Ammon's horn (tissue), 1 donor: ENCODE results near the gene AAK1.
A peak's percentile ranks its signal among the peaks of the same experiment; 100 is the strongest.

Experiments used
- DNase-seq: peaks from one replicate; pipeline ENCODE4 v3.0.0-alpha.2; 2016; ENCODE audit warnings: low spot score

The AAK1 gene

GRCh38 chr2:69489793-69490192 is 153.7 kb downstream of the AAK1 start:
- DNase-seq, result no peak

GRCh38 chr2:69483696-69484095 is 159.8 kb downstream of the AAK1 start:
- DNase-seq, result no peak

GRCh38 chr2:69483024-69483423 is 160.5 kb downstream of the AAK1 start:
- no peak for DNase-seq

- DNase-seq, result no peak
Observed at GRCh38 chr2:69482471-69482870, 161.1 kb downstream of the AAK1 start.

- no peak for DNase-seq
Observed at GRCh38 chr2:69481421-69481820, 162.1 kb downstream of the AAK1 start.

- DNase-seq, result no peak
Observed at GRCh38 chr2:69477627-69478026, 165.9 kb downstream of the AAK1 start.

- DNase-seq, result no peak
Observed at GRCh38 chr2:69474688-69475087, 168.9 kb downstream of the AAK1 start.

- no peak for DNase-seq
Observed at GRCh38 chr2:69471793-69472192, 171.7 kb downstream of the AAK1 start.

GRCh38 chr2:69470911-69471310 is 172.6 kb downstream of the AAK1 start:
- no peak for DNase-seq

GRCh38 chr2:69469784-69470183 is 173.8 kb downstream of the AAK1 start:
- no peak for DNase-seq

- no peak for DNase-seq
Observed at GRCh38 chr2:69469375-69469774, 174.2 kb downstream of the AAK1 start.

- no peak for DNase-seq
Observed at GRCh38 chr2:69466728-69467127, 176.8 kb downstream of the AAK1 start.

- DNase-seq, result no peak
Observed at GRCh38 chr2:69465513-69466456, 177.8 kb downstream of the AAK1 start.

GRCh38 chr2:69464575-69464974 is 179.0 kb downstream of the AAK1 start:
- DNase-seq, result peak; percentile 48

- no peak for DNase-seq
Observed at GRCh38 chr2:69462780-69463179, 180.8 kb downstream of the AAK1 start.

GRCh38 chr2:69461404-69461803 is 182.1 kb downstream of the AAK1 start:
- DNase-seq, result no peak

- no peak for DNase-seq
Observed at GRCh38 chr2:69459936-69460335, 183.6 kb downstream of the AAK1 start.

GRCh38 chr2:69456950-69457445 is 186.5 kb downstream of the AAK1 start:
- DNase-seq, result no peak

- no peak for DNase-seq
Observed at GRCh38 chr2:69456154-69456553, 187.4 kb downstream of the AAK1 start.

- no peak for DNase-seq
Observed at GRCh38 chr2:69454976-69455375, 188.6 kb downstream of the AAK1 start.

- no peak for DNase-seq
Observed at GRCh38 chr2:69453475-69454129, 189.9 kb downstream of the AAK1 start.

- no peak for DNase-seq
Observed at GRCh38 chr2:69452687-69453086, 190.9 kb downstream of the AAK1 start.

GRCh38 chr2:69450735-69451416 is 192.7 kb downstream of the AAK1 start:
- DNase-seq, result no peak
